Keratinocyte (primary cell): ENCODE results near the gene AIMP1. TPM values are rescaled to one million over a fixed set of nuclear protein-coding genes. Genes with fewer than 3 reads are reported as not detected.

Experiments
- polyA plus RNA-seq, 5 experiments: library from polyadenylated mRNA; depleted of rRNA in 3 of 5; stranded (reverse) in 3 of 5; stranded (forward) in 1 of 5; unstranded in 1 of 5; fragments of >200 nt; gene quantifications; 1 replicate in 1 of 5; 2 replicates in 3 of 5; 3 replicates in 1 of 5; pipeline versions ENCODE4 v1.2.1 to v1.2.3, GENCODE V29; 2011 to 2012; ENCODE audit warnings: missing spikeins in 2 of 5, low read depth in 1 of 5, low replicate concordance in 1 of 5

The AIMP1 gene
- polyA plus RNA-seq, 1 donor (not counting 4 experiments of a cell fraction or from before 2014, with no cell fraction given): 52.9 TPM

Other genes starting within 250 kb of the AIMP1 start
- gene TBCK, start 341 bp upstream of the AIMP1 start, polyA plus RNA-seq: 14.0 to 22.2 TPM (median 19.3 TPM) in 3 replicates
- gene GIMD1, start 52.2 kb downstream of the AIMP1 start, polyA plus RNA-seq: not detected in 3 replicates